Common myeloid progenitor, CD34-positive (primary cell): ENCODE results near the gene IL17RC.

Experiments used
- CTCF ChIA-PET: fragments of 350-600 bp; sonication (Branson Sonifier 250); formaldehyde crosslinking; loops from one replicate; lab custom pipeline; 2021; ENCODE audit warnings: antibody characterized with exemption; lab: Charles Lee
- POLR2A ChIA-PET: fragments of 350-600 bp; sonication (Branson Sonifier 250); formaldehyde crosslinking; loops from one replicate; lab custom pipeline; 2021; ENCODE audit warnings: antibody characterized with exemption; lab: Charles Lee
- DNase-seq, 3 donors: peaks; one replicate each; pipeline versions ENCODE4 v3.0.0 to v3.0.0-alpha.2; 2013
- H3K27ac ChIP-seq, 2 experiments: 1 replicate in 1 of 2; 2 replicates in 1 of 2; pipeline ENCODE4 v1.7.0; 2013; ENCODE audit warnings: inconsistent platforms in 2 of 2, low read length in 2 of 2, mild to moderate bottlenecking in 2 of 2, low read depth in 1 of 2, moderate library complexity in 1 of 2; ENCODE audit not compliant: severe bottlenecking in 2 of 2, insufficient read depth in 1 of 2, poor library complexity in 1 of 2
- H3K27me3 ChIP-seq, 5 experiments: replicated peaks in 2 of 5; 1 replicate in 3 of 5; 2 replicates in 2 of 5; pipeline versions ENCODE4 v1.6.1 to v1.7.0; 2013; ENCODE audit warnings: low read length in 4 of 5, mild to moderate bottlenecking in 2 of 5, moderate library complexity in 2 of 5, inconsistent platforms in 1 of 5; ENCODE audit not compliant: insufficient read depth in 5 of 5, control insufficient read depth in 4 of 5
- H3K36me3 ChIP-seq, 4 experiments: 1 replicate in 2 of 4; 2 replicates in 2 of 4; pipeline versions ENCODE4 v1.6.1 to v1.7.0; 2013; ENCODE audit warnings: low read length in 3 of 4, control low read depth in 1 of 4, mild to moderate bottlenecking in 1 of 4; ENCODE audit not compliant: control insufficient read depth in 4 of 4, insufficient read depth in 4 of 4
- H3K4me1 ChIP-seq, 4 experiments: 1 replicate in 3 of 4; 2 replicates in 1 of 4; pipeline versions ENCODE4 v1.6.1 to v1.7.1; 2013; ENCODE audit warnings: low read length in 3 of 4, mild to moderate bottlenecking in 3 of 4, control low read depth in 1 of 4, inconsistent platforms in 1 of 4, moderate library complexity in 1 of 4; ENCODE audit not compliant: control insufficient read depth in 4 of 4, insufficient read depth in 4 of 4; ENCODE audit errors: control extremely low read depth in 1 of 4
- H3K4me3 ChIP-seq, 7 experiments: 1 replicate in 4 of 7; 2 replicates in 3 of 7; pipeline versions ENCODE4 v1.5.1 to v1.7.0; 2013; ENCODE audit warnings: mild to moderate bottlenecking in 7 of 7, low read length in 6 of 7, moderate library complexity in 6 of 7, inconsistent platforms in 2 of 7, low read depth in 2 of 7, control low read depth in 1 of 7; ENCODE audit not compliant: insufficient read depth in 4 of 7, control insufficient read depth in 1 of 7; ENCODE audit errors: extremely low read depth in 1 of 7
- H3K9me3 ChIP-seq, 5 experiments: 1 replicate in 4 of 5; 2 replicates in 1 of 5; pipeline versions ENCODE4 v1.6.1 to v1.7.1; 2013; ENCODE audit warnings: low read length in 4 of 5, mild to moderate bottlenecking in 2 of 5, inconsistent platforms in 1 of 5, low read depth in 1 of 5, moderate library complexity in 1 of 5; ENCODE audit not compliant: control insufficient read depth in 4 of 5, insufficient read depth in 2 of 5; ENCODE audit errors: control extremely low read depth in 1 of 5
- WGBS: methylation state at CpG from one replicate; pipeline ENCODE4 v1.1.5; 2013; ENCODE audit not compliant: insufficient coverage; 5-methylcytosine and 5-hydroxymethylcytosine counted together

Gene IL17RC

GRCh38 chr3:9955067-9955502 lies 38.2 kb downstream of the IL17RC start:
- WGBS, result 87% methylated on average over 7 of the region's 12 CpGs
- H3K4me1 ChIP-seq, result peaks cover 4 to 24% (median 21%) of the 10 kb centered on the region in 4 experiments
- H3K27me3 ChIP-seq, result no peaks in the 10 kb centered on the region
- no peak overlapping the region for H3K27ac ChIP-seq
- DNase-seq, result no peak
- no peaks in the 10 kb centered on the region for H3K9me3 ChIP-seq
- no peak overlapping the region for H3K4me3 ChIP-seq
- ChIA-PET POLR2A (interaction anchor here (0.5 to 0.6 kb wide), 2 partner anchors 16 to 115 kb away, joined by 4 read pairs; no protein-coding TSS in a partner anchor), CTCF (interaction anchor here (0.5 to 2.9 kb wide), 5 partner anchors 8 to 25 kb away, joined by 3 to 9 read pairs (median 4); no protein-coding TSS in a partner anchor)
- H3K36me3 ChIP-seq, result no peaks in the 10 kb centered on the region

GRCh38 chr3:9955611-9956352 lies 38.9 kb downstream of the IL17RC start:
- Histone ChIP-seq H3K4me1 (peaks cover under 1 to 21% (median 16%) of the 10 kb centered on the region in 4 experiments), H3K9me3 (no peaks in the 10 kb centered on the region), H3K27me3 (no peaks in the 10 kb centered on the region), H3K27ac (no peak overlapping the region), H3K4me3 (no peak overlapping the region), H3K36me3 (no peaks in the 10 kb centered on the region)
- CTCF ChIA-PET, result interaction anchor here (0.5 to 2.9 kb wide), 4 partner anchors 8 to 24 kb away, joined by 3 to 9 read pairs (median 4); no protein-coding TSS in a partner anchor
- no peak for DNase-seq
- WGBS, result 92% methylated on average over 3 of the region's 5 CpGs
- POLR2A ChIA-PET, result interaction anchor here (0.5 kb wide), 1 partner anchor 116 kb away, joined by 4 read pairs; no protein-coding TSS in a partner anchor

- no peak overlapping the region for H3K4me3 ChIP-seq
- ChIA-PET POLR2A (no interaction called here), CTCF (interaction anchor here (2.9 kb wide), 1 partner anchor 9 kb away, joined by 9 read pairs; no protein-coding TSS in a partner anchor)
- DNase-seq, result peak in 2 of 3 donors; percentile 26 to 31
- H3K27me3 ChIP-seq, result no peaks in the 10 kb centered on the region
- H3K36me3 ChIP-seq, result peaks cover 0 to 3% (median 1%) of the 10 kb centered on the region in 4 experiments
- 0% methylated on average over 2 of the region's 5 CpGs for WGBS
- no peaks in the 10 kb centered on the region for H3K9me3 ChIP-seq
- peaks cover 0 to 9% (median 3%) of the 10 kb centered on the region in 4 experiments for H3K4me1 ChIP-seq
- H3K27ac ChIP-seq, result no peak overlapping the region
These were observed 40.3 kb downstream of the IL17RC start for GRCh38 chr3:9957214-9957613.

GRCh38 chr3:9965200-9965875 lies 48.4 kb downstream of the IL17RC start:
- 85% methylated on average over 4 of the region's 6 CpGs for WGBS
- Histone ChIP-seq H3K27ac (no peak overlapping the region), H3K36me3 (peaks cover 13 to 49% (median 29%) of the 10 kb centered on the region in 4 experiments), H3K4me1 (no peaks in the 10 kb centered on the region), H3K27me3 (no peaks in the 10 kb centered on the region), H3K4me3 (no peak overlapping the region), H3K9me3 (no peaks in the 10 kb centered on the region)
- POLR2A ChIA-PET, result interaction anchor here (0.9 to 1.4 kb wide), 2 partner anchors 12 to 32 kb away, joined by 3 read pairs; partner anchors contain the start of gene CRELD1
- CTCF ChIA-PET, result interaction anchor here (0.9 to 2.8 kb wide), 4 partner anchors 9 to 33 kb away, joined by 3 to 9 read pairs (median 4); no protein-coding TSS in a partner anchor
- DNase-seq, result no peak

GRCh38 chr3:9966841-9967240 lies 49.9 kb downstream of the IL17RC start:
- ChIA-PET CTCF (interaction anchor here (2.8 kb wide), 1 partner anchor 11 kb away, joined by 9 read pairs; no protein-coding TSS in a partner anchor), POLR2A (interaction anchor here (0.6 to 0.7 kb wide), 2 partner anchors 13 to 32 kb away, joined by 3 to 5 read pairs; no protein-coding TSS in a partner anchor)
- H3K27me3 ChIP-seq, result no peaks in the 10 kb centered on the region
- H3K4me3 ChIP-seq, result no peak overlapping the region
- 100% methylated on average over 1 of the region's 2 CpGs for WGBS
- H3K9me3 ChIP-seq, result no peaks in the 10 kb centered on the region
- DNase-seq, result no peak
- no peak overlapping the region for H3K27ac ChIP-seq
- H3K4me1 ChIP-seq, result no peaks in the 10 kb centered on the region
- peaks cover 18 to 62% (median 38%) of the 10 kb centered on the region in 4 experiments for H3K36me3 ChIP-seq

- WGBS, result 95% methylated on average over 4 of the region's 4 CpGs
- no peak overlapping the region for H3K27ac ChIP-seq
- H3K9me3 ChIP-seq, result no peaks in the 10 kb centered on the region
- H3K27me3 ChIP-seq, result no peaks in the 10 kb centered on the region
- no peak overlapping the region for H3K4me3 ChIP-seq
- CTCF ChIA-PET, result interaction anchor here (2.4 kb wide), 1 partner anchor 12 kb away, joined by 10 read pairs; no protein-coding TSS in a partner anchor
- DNase-seq, result no peak
- peaks cover 22 to 68% (median 42%) of the 10 kb centered on the region in 4 experiments for H3K36me3 ChIP-seq
- POLR2A ChIA-PET, result no interaction called here
- H3K4me1 ChIP-seq, result no peaks in the 10 kb centered on the region
These were observed 52.7 kb downstream of the IL17RC start for GRCh38 chr3:9969632-9970019.
